K562 (cell line): ENCODE data around the gene KCND3. TPM values are rescaled to one million over a fixed set of nuclear protein-coding genes. Genes with fewer than 3 reads are reported as not detected.

Source experiments
- CBX2 ChIP-seq: fragments of 200-600 bp; sonication (generic); IDR thresholded peaks from one replicate; pipeline ENCODE4 v1.6.1; 2012; ENCODE audit warnings: mild to moderate bottlenecking, low read length, inconsistent platforms; ENCODE audit not compliant: insufficient read depth, poor library complexity, severe bottlenecking
- DDX20 ChIP-seq: fragments of 450-650 bp; IDR thresholded peaks from 2 replicates; pipeline ENCODE4 v1.6.1; 2016; ENCODE audit warnings: missing genetic modification characterization, low read depth, mild to moderate bottlenecking, missing compliant biosample characterization, moderate library complexity
- EP400 ChIP-seq: fragments of 450-650 bp; IDR thresholded peaks from 2 replicates; pipeline ENCODE4 v1.6.1; 2017; ENCODE audit warnings: antibody characterized with exemption, mild to moderate bottlenecking, moderate library complexity
- FOS ChIP-seq: IDR thresholded peaks from 3 replicates; pipeline ENCODE4 v1.6.1; 2011; ENCODE audit not compliant: insufficient read length; ENCODE audit errors: extremely low read depth
- HMBOX1 ChIP-seq: sonication (generic); IDR thresholded peaks from 2 replicates; pipeline ENCODE4 v1.6.1; 2016
- HNRNPL ChIP-seq: fragments of 200-400 bp; formaldehyde crosslinking; IDR thresholded peaks from 2 replicates; pipeline ENCODE4 v1.6.1; 2017; ENCODE audit warnings: low read depth, mild to moderate bottlenecking, low read length
- KLF16 ChIP-seq: IDR thresholded peaks from 2 replicates; pipeline ENCODE4 v1.6.1; 2016; ENCODE audit warnings: antibody characterized with exemption
- NFE2 ChIP-seq: IDR thresholded peaks from 2 replicates; pipeline ENCODE4 v1.6.1; 2014; ENCODE audit warnings: antibody characterized with exemption, low read depth
- NFE2L1 ChIP-seq: fragments of 450-650 bp; IDR thresholded peaks from 2 replicates; pipeline ENCODE4 v1.6.1; 2016; ENCODE audit warnings: missing genetic modification characterization, low read depth, mild to moderate bottlenecking, missing compliant biosample characterization, moderate library complexity, borderline replicate concordance
- RBM25 ChIP-seq: fragments of 200-400 bp; formaldehyde crosslinking; IDR thresholded peaks from 2 replicates; pipeline ENCODE4 v1.6.1; 2018; ENCODE audit warnings: low read length, low read depth, moderate library complexity; ENCODE audit not compliant: severe bottlenecking
- TCF7L2 ChIP-seq: fragments of 150-350 bp; IDR thresholded peaks from 2 replicates; pipeline ENCODE4 v1.6.1; 2016; ENCODE audit warnings: low read depth, mild to moderate bottlenecking, low read length, moderate library complexity
- TFE3 ChIP-seq: fragments of 450-650 bp; formaldehyde crosslinking; IDR thresholded peaks from 2 replicates; pipeline ENCODE4 v1.4.0; 2020; ENCODE audit warnings: mild to moderate bottlenecking, mixed read lengths
- THRAP3 ChIP-seq: fragments of 450-650 bp; IDR thresholded peaks from 2 replicates; pipeline ENCODE4 v1.6.1; 2016; ENCODE audit warnings: mild to moderate bottlenecking, inconsistent platforms, borderline replicate concordance
- TOE1 ChIP-seq, 2 experiments: fragments of 450-650 bp in 1 of 2; sonication (generic) in 1 of 2; formaldehyde crosslinking in 1 of 2; IDR thresholded peaks; 2 replicates each; pipeline versions ENCODE4 v1.7.1 to v1.8.0; 2016 to 2022; ENCODE audit warnings: borderline replicate concordance in 2 of 2, mild to moderate bottlenecking in 2 of 2, antibody characterized with exemption in 1 of 2, inconsistent platforms in 1 of 2, low read depth in 1 of 2, missing genetic modification reagents in 1 of 2, moderate library complexity in 1 of 2
- TRIM25 ChIP-seq: fragments of 450-650 bp; IDR thresholded peaks from 2 replicates; pipeline ENCODE4 v1.7.0; 2016; ENCODE audit warnings: borderline replicate concordance
- ZBTB8A ChIP-seq: fragments of 450-650 bp; IDR thresholded peaks from 2 replicates; pipeline ENCODE4 v1.6.1; 2018; ENCODE audit warnings: mild to moderate bottlenecking, moderate library complexity; ENCODE audit not compliant: partially characterized antibody
- ZNF699 ChIP-seq: fragments of 250-450 bp; sonication (Bioruptor Pico); IDR thresholded peaks from 2 replicates; pipeline ENCODE4 v1.8.0; 2021; ENCODE audit warnings: mild to moderate bottlenecking, moderate library complexity; ENCODE audit not compliant: insufficient replicate concordance
- polyA plus RNA-seq, 8 experiments: library from polyadenylated mRNA; depleted of rRNA in 4 of 8; stranded (reverse) in 5 of 8; unstranded in 3 of 8; fragments of >200 nt; fragmentation: Nextera tagmentation in 2 of 8; fragmentation: Illumina TruSeq in 1 of 8; extraction: Ambion mirVana in 2 of 8; extraction: Trizol in 1 of 8; gene quantifications; 2 replicates each; pipeline versions ENCODE4 v1.2.1 to v1.2.3, GENCODE V29; 2011 to 2014; ENCODE audit warnings: inconsistent platforms in 1 of 8, missing spikeins in 1 of 8
- total RNA-seq, 7 experiments: library from RNA; depleted of rRNA in 6 of 7; stranded (reverse); fragments of >200 nt in 6 of 7; fragmentation: Illumina TruSeq in 2 of 7; extraction: Trizol in 2 of 7; gene quantifications; 2 replicates each; pipeline versions ENCODE4 v1.2.1 to v1.2.3, GENCODE V29; 2011 to 2021; ENCODE audit warnings: low replicate concordance in 1 of 7
- TF ChIP-seq, protein P1 (sequence below): fragments of 250-450 bp; sonication (Bioruptor Pico); IDR thresholded peaks from 2 replicates; pipeline ENCODE4 v1.4.0; 2020

The KCND3 gene
- total and polyA plus RNA-seq, 9 of the 15 experiments (the other 6 are each of a cell fraction or from before 2014, with no cell fraction given), result not detected

- peak; percentile 13; the same call in 1 of the 2 replicates for TF ChIP-seq DDX20
- TF ChIP-seq ZNF699 (CRISPR knock-in tag), result no peak
- TF ChIP-seq KLF16, result 0 out of 2 replicates have a peak, but pooled peaks have one; percentile 26
- no peak for TF ChIP-seq TRIM25
- TF ChIP-seq EP400, result 0 out of 2 replicates have a peak, but pooled peaks have one; percentile 2
- no peak for TF ChIP-seq HMBOX1
- TF ChIP-seq TCF7L2, result no peak
- TF ChIP-seq TFE3, result no peak
- TF ChIP-seq ZBTB8A, result no peak
- TF ChIP-seq RBM25, result no peak
- no peak for TF ChIP-seq NFE2L1 (tag)
- no peak for TF ChIP-seq NFE2
- TF ChIP-seq THRAP3, result no peak
- no peak for TF ChIP-seq TOE1 (IDR thresholded peaks at IDR 0.05; ENCODE audit: borderline replicate concordance)
- no peak for TF ChIP-seq TOE1 (CRISPR knock-in tag; IDR thresholded peaks at IDR 0.05; ENCODE audit: borderline replicate concordance, low read depth)
- no peak for TF ChIP-seq FOS
- no peak for TF ChIP-seq CBX2
- TF ChIP-seq, protein P1, sequence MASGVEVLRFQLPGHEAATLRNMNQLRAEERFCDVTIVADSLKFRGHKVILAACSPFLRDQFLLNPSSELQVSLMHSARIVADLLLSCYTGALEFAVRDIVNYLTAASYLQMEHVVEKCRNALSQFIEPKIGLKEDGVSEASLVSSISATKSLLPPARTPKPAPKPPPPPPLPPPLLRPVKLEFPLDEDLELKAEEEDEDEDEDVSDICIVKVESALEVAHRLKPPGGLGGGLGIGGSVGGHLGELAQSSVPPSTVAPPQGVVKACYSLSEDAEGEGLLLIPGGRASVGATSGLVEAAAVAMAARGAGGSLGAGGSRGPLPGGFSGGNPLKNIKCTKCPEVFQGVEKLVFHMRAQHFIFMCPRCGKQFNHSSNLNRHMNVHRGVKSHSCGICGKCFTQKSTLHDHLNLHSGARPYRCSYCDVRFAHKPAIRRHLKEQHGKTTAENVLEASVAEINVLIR (CRISPR knock-in tag), result no peak
- TF ChIP-seq HNRNPL, result no peak
Measured at GRCh38 chr1:111769517-111770146, 219.8 kb downstream of the KCND3 start (continued).
